Activated T-helper 1 cell treated with anti-CD3 and anti-CD28 coated beads, Interleukin-12 subunit alpha, Interleukin-12 subunit beta, Interleukin-2, Interleukin-4 antibody, amounts not matched to agents 30 ng/mL and 10 ng/mL and 1 ng/mL, durations not matched to agents 14 hours and 24 hours and 36 hours (primary cell): ENCODE data around the gene SQOR. TPM values are rescaled to one million over a fixed set of nuclear protein-coding genes. Genes with fewer than 3 reads are reported as not detected.

Source experiments
- DNase-seq: peaks from one replicate; pipeline ENCODE4 v3.0.0; 2021; ENCODE audit warnings: low spot score
- H3K27ac Mint-ChIP-seq: one replicate; pipeline ENCODE4 v1.8.0; 2021; ENCODE audit warnings: mild to moderate bottlenecking, mixed read lengths
- H3K27me3 Mint-ChIP-seq: one replicate; pipeline ENCODE4 v1.8.0; 2022; ENCODE audit warnings: mild to moderate bottlenecking, moderate library complexity, mixed read lengths; ENCODE audit not compliant: insufficient read depth
- H3K36me3 Mint-ChIP-seq: one replicate; pipeline ENCODE4 v1.8.0; 2021; ENCODE audit warnings: low read depth, mixed read lengths
- H3K4me1 Mint-ChIP-seq: one replicate; pipeline ENCODE4 v1.8.0; 2021; ENCODE audit warnings: low read depth, mixed read lengths
- H3K4me3 Mint-ChIP-seq: one replicate; pipeline ENCODE4 v1.8.0; 2021; ENCODE audit warnings: mild to moderate bottlenecking, moderate library complexity, mixed read lengths
- H3K9me3 Mint-ChIP-seq: one replicate; pipeline ENCODE4 v1.8.0; 2021; ENCODE audit warnings: mixed read lengths
- intact Hi-C: fragments of 100-400 bp; cut with micrococcal nuclease; formaldehyde crosslinking; loops from one replicate; pipeline ENCODE4 v1.15.1; 2024
- total RNA-seq: library from RNA; stranded (reverse); gene quantifications from 2 replicates; pipeline ENCODE4 v1.2.3, GENCODE V29; 2022

Gene SQOR
- total RNA-seq, 1 donor from 2014 or later, result 96.0 TPM

DNA sequence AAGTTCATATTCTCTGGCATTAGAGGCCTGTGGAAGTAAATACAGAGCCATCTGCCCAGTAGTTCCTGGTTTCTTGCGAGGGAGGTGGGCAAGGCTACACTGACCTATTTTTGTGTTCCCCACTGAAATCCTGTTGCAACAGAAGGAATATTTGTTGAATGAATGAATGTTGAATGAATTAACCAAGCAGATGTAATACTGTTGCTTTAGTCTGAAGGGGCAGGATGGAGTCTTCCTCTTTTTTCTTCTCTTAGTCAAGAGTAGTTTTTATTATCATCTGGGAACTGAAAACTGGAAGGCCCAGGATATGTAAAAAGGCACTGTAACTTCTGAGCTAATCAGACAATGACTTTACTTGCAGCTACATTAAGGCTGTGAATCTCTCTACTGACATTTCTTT is 30.5 kb upstream of the SQOR start:
- intact Hi-C loops, result no loop called here
- Mint-ChIP-seq H3K27ac (no peak overlapping the region), H3K36me3 (peaks cover 13% of the 10 kb centered on the region), H3K27me3 (no peaks in the 10 kb centered on the region), H3K9me3 (no peaks in the 10 kb centered on the region), H3K4me1 (peaks cover 6% of the 10 kb centered on the region), H3K4me3 (no peak overlapping the region)
- DNase-seq, result no peak

DNA sequence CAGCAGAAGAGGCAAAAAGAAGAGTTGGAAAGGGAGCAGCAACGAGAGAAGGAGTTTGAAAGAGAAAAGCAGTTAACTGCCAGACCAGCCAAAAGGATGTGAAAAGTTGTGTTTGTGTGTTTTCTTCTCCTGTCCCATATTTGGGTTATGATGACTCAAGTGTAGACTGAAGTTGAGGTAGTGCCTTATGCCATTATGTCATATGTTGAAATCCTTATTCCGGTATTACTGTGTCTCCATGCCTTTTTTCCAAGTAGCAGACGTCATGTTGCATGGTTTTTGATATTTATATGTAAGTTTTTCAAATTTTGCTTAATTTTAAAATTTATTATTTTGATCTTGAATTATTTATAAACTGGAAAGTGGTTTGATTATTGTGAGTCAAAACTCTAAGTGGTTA is 28.4 kb upstream of the SQOR start:
- peaks cover 6% of the 10 kb centered on the region for H3K4me1 Mint-ChIP-seq
- no peaks in the 10 kb centered on the region for H3K9me3 Mint-ChIP-seq
- no peak overlapping the region for H3K27ac Mint-ChIP-seq
- no peaks in the 10 kb centered on the region for H3K27me3 Mint-ChIP-seq
- H3K4me3 Mint-ChIP-seq, result no peak overlapping the region
- DNase-seq, result no peak
- intact Hi-C loops, result no loop called here
- H3K36me3 Mint-ChIP-seq, result peaks cover 15% of the 10 kb centered on the region

DNA sequence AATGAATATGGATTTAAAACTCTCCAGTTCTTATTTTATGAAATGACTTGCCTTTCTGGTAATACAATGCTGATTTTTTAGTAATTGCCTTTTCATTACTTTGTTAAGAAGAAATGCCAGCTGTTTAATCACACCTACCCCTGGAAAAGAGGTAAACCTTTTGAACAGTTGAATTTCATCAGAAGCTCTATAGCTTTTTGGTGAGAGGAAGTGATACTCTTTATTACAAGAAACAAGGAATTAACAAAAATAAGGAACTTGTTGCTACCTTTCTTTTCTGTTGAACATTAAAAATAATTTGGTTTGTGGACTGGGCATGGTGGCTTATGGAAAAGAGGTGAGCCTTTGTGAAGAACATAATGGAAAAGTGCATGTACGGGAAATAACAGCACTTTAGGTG is 28.0 kb upstream of the SQOR start:
- Mint-ChIP-seq H3K9me3 (no peaks in the 10 kb centered on the region), H3K36me3 (peaks cover 12% of the 10 kb centered on the region), H3K27me3 (no peaks in the 10 kb centered on the region), H3K27ac (no peak overlapping the region), H3K4me3 (no peak overlapping the region), H3K4me1 (peaks cover 6% of the 10 kb centered on the region)
- intact Hi-C loops, result no loop called here
- no peak for DNase-seq

DNA sequence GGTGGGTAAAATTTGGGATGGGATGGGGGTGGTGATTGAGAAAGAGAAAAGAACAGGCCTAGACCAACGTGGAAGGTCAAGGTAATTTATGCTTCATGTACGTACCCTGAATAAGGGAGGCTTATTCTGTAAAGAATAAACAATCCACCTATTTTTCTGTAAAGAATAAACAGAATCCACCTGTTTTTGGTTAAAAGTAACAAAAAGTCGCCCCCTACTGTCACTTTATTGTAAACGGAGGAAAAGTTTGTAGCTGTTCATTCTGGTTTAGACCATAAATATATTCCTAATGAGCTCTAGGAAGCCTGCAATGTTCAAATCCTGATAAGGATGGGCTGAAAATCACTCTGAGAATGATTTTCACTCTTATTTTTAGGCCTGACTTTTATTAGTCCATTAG is 23.5 kb upstream of the SQOR start:
- no peak for DNase-seq
- intact Hi-C loops, result no loop called here
- Mint-ChIP-seq H3K4me3 (no peak overlapping the region), H3K9me3 (no peaks in the 10 kb centered on the region), H3K27me3 (no peaks in the 10 kb centered on the region), H3K4me1 (peaks cover 10% of the 10 kb centered on the region), H3K36me3 (peaks cover 5% of the 10 kb centered on the region), H3K27ac (no peak overlapping the region)

DNA sequence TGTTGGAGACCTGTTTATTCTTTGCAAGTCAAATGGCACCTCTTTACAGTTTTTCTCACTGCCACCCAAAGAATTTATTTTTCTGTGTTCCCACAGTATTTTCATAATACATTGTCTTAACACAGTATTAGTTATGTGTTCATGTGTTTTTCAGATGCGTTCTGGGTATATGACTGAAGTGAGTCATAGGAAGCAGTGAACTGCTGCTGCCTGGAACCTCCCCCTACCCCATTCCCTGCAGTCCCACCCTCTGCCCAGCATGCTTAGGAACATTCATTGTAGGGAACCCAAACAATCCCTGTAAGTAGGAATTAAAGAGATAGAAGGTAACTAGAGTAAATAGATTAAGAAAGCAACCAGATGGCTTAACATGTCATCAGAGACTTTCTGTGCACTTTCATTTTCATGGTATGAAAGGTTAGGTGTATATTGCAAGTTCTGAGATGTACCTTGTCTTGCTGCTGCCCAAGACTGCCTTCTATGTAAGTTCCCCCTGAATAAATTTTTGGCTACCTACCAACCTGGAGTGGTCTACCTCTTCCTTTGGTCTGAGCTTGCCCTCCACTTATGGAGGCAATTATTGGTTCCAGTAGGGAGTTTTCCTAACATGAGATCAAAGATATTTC is 21.9 kb upstream of the SQOR start:
- Mint-ChIP-seq H3K9me3 (no peaks in the 10 kb centered on the region), H3K27ac (peak overlapping the region; percentile 65), H3K4me3 (no peak overlapping the region), H3K4me1 (peaks cover 9% of the 10 kb centered on the region), H3K27me3 (no peaks in the 10 kb centered on the region), H3K36me3 (peaks cover 2% of the 10 kb centered on the region)
- intact Hi-C loops, result loop anchor here (2.0 kb wide), 1 partner anchor 26 kb away; the partner anchor contains the start of gene BLOC1S6
- DNase-seq, result no peak

DNA sequence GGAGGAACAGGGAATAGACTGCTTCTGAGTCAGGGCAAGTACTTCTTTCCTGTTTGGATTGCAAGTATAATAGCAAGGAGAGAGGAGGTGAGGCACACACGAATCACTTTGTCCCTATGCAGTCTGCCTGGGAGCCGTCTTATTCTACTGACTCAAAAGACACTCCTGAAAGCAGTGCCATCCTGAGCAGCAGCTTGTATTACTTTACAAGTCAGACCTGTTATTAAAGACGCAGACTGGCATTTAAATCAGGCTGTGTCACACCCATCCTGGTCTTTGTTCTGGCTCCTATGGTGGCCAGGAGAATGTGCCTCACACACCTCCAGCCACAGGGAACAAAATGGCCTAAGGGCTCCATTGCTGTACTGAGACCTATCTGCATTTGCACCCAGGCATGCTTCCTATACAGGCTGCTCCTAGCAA is 17.9 kb upstream of the SQOR start:
- intact Hi-C loops, result no loop called here
- Mint-ChIP-seq H3K9me3 (no peaks in the 10 kb centered on the region), H3K27me3 (no peaks in the 10 kb centered on the region), H3K4me1 (peaks cover 9% of the 10 kb centered on the region), H3K36me3 (no peaks in the 10 kb centered on the region), H3K27ac (no peak overlapping the region), H3K4me3 (no peak overlapping the region)
- DNase-seq, result no peak

DNA sequence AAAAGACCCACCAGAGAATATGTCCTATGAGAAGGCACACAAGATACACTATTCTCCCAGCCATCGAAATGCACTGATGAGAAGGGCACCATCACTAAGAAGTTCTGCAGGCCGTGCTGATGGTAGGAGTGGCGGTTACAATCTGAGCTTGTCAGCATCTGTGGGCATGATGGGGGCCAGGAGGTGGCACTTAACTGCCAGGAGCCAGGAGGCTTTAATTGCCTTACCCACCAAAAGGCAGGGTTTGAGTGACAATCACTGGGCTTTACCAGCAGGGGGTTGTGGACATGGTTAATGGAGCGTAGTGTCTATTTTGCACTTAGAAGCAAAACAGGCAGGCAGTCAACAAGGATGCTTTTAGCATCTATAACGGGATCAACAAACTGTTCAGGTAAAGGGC is 16.0 kb upstream of the SQOR start:
- H3K27ac Mint-ChIP-seq, result no peak overlapping the region
- H3K4me1 Mint-ChIP-seq, result no peaks in the 10 kb centered on the region
- H3K9me3 Mint-ChIP-seq, result no peaks in the 10 kb centered on the region
- no peaks in the 10 kb centered on the region for H3K36me3 Mint-ChIP-seq
- H3K27me3 Mint-ChIP-seq, result peaks cover 2% of the 10 kb centered on the region
- DNase-seq, result no peak
- intact Hi-C loops, result no loop called here
- H3K4me3 Mint-ChIP-seq, result no peak overlapping the region

DNA sequence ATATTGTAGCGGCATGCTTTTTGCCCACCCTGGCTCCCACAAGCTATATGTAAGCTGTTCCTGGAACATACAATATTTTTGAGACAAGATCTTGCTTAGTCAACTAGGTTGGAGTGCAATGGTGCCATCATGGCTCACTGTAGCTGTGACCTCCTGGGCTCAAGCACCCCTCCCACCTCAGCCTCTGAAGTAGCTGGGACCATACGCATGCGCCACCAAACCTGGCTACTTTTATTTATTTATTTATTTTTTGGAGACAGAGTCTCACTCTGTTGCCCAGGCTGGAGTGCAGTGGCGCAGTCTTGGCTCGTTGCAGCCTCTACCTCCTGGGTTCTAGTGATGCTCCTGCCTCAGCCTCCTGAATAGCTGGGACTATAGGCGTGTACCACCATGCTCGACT is 6.7 kb upstream of the SQOR start:
- Mint-ChIP-seq H3K4me3 (no peak overlapping the region), H3K9me3 (peaks cover 22% of the 10 kb centered on the region), H3K36me3 (peaks cover 6% of the 10 kb centered on the region)

DNA sequence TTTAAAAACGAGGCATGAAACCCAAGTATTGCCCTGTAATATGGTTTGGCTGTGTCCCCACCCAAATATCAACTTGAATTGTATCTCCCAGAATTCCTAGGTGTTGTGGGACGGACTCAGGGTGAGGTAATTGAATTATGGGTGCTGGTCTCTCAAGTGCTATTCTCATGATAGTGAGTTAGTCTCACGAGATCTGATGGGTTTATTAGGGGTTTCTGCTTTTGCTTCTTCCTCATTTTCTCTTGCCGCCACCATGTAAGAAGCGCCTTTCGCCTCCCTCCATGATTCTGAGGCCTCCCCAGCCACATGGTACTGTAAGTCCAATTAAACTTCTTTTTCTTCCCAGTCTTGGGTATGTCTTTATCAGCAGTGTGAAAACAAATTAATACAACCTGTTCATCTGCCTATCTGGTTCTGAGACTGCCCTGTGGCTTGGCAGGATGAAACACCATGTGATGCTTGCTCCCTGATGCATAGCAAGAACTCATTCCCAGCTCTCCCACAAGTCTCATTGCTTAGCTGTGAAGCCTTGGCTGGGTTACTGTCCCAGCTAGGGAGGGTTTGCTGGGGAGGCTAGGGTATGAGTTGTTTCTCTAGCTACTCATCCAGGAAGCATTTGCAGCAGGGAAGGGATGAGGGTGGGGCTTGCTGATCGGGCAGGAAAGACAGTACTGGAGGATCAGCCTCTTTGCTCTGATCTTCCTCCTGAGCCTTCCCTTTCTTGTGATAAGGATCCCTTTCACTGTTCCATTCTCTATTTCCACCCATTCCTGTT is 3.7 kb upstream of the SQOR start:
- H3K36me3 Mint-ChIP-seq, result peaks cover 11% of the 10 kb centered on the region
- intact Hi-C loops, result no loop called here
- peaks cover 23% of the 10 kb centered on the region for H3K27me3 Mint-ChIP-seq

More for the DNA sequence above, 6.7 kb upstream of the SQOR start:
- H3K27me3 Mint-ChIP-seq, result peaks cover 26% of the 10 kb centered on the region
- DNase-seq, result no peak
- intact Hi-C loops, result no loop called here
- peaks cover 13% of the 10 kb centered on the region for H3K4me1 Mint-ChIP-seq
- H3K27ac Mint-ChIP-seq, result no peak overlapping the region

DNA sequence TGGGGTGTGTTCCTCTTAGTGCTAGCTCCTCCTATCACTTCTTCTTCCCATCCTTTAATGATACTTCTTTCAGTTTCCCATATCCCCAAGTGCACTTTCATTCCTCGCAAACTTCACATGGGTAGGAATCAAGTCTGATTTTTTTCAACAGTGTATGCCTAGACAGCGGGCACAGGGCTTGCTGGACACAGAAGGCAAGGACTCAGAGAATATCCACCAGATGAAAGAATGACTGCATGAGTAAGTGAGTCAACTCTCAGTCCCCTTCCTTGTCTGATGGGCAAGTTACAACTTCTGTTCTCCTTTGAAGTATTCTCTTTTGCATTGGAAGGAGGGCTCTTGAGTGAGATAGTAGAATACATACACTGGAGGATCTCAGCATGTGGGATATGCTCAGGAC is 3.1 kb upstream of the SQOR start:
- H3K36me3 Mint-ChIP-seq, result peaks cover 9% of the 10 kb centered on the region
- H3K4me1 Mint-ChIP-seq, result peaks cover 22% of the 10 kb centered on the region
- intact Hi-C loops, result no loop called here
- no peak for DNase-seq
- peaks cover 20% of the 10 kb centered on the region for H3K27me3 Mint-ChIP-seq
- H3K4me3 Mint-ChIP-seq, result no peak overlapping the region
- H3K9me3 Mint-ChIP-seq, result peaks cover 10% of the 10 kb centered on the region
- no peak overlapping the region for H3K27ac Mint-ChIP-seq

More for the DNA sequence above, 3.7 kb upstream of the SQOR start:
- no peak for DNase-seq
- peaks cover 21% of the 10 kb centered on the region for H3K4me1 Mint-ChIP-seq
- peaks cover 17% of the 10 kb centered on the region for H3K9me3 Mint-ChIP-seq
- no peak overlapping the region for H3K27ac Mint-ChIP-seq
- no peak overlapping the region for H3K4me3 Mint-ChIP-seq

DNA sequence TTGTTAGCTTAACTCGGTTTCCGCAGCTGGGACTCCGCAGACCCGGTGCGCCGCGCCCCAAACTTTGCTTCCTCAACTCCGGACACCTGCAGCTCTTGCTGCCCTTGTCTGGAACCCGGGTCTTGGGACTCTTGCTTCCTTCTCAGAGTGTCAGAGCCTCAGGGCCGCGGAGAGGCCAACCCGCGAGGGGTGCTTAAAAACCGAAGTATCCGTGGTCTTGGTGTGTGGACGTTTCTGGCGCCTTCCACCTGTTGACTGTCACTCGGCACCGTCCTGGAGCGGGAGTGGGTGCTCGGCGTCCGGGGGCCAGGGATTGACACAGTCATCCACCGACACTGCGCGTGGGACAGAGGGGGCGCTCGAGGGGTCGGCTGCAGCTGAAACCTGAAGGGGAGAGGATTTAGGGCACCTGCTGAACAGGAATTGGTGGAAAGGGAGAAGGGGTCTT is 386 bp downstream of the SQOR start:
- intact Hi-C loops, result loop anchor here (2.0 kb wide), 1 partner anchor 20 kb away; no protein-coding TSS in a partner anchor
- Mint-ChIP-seq H3K36me3 (peaks cover 34% of the 10 kb centered on the region), H3K4me3 (peak overlapping the region; percentile 99), H3K9me3 (no peaks in the 10 kb centered on the region), H3K27ac (peak overlapping the region; percentile 94), H3K4me1 (peaks cover 56% of the 10 kb centered on the region), H3K27me3 (peaks cover 12% of the 10 kb centered on the region)
- peak; percentile 55 for DNase-seq

DNA sequence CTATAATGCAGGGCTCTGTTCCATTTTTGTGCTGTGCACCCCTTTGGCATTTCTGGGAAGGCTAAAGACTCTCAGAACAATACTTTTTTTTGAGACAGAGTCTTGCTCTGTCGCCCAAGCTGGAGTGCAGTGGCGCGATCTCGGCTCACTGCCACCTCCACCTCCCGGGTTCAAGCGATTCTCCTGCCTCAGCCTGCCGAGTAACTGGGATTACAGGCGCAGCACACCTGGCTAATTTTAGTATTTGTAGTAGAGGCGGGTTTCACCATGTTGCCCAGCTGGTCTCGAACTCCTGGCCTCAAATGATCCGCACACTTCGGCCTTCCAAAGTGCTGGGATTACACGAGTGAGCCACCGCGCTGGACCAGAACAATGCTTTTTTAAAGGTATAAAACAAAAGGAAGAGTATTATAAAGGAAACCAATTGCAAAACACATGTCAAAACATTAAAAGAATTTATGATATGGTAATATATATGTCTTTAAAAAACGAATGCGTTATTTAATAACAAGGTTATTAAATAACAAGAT is 999 bp downstream of the SQOR start:
- Mint-ChIP-seq H3K27me3 (peaks cover 11% of the 10 kb centered on the region), H3K27ac (peak overlapping the region; percentile 94), H3K36me3 (peaks cover 40% of the 10 kb centered on the region), H3K4me3 (peak overlapping the region; percentile 99), H3K4me1 (peaks cover 61% of the 10 kb centered on the region), H3K9me3 (no peaks in the 10 kb centered on the region)
- DNase-seq, result no peak
- intact Hi-C loops, result loop anchor here (2.0 kb wide), 2 partner anchors 21 to 435 kb away; no protein-coding TSS in a partner anchor

DNA sequence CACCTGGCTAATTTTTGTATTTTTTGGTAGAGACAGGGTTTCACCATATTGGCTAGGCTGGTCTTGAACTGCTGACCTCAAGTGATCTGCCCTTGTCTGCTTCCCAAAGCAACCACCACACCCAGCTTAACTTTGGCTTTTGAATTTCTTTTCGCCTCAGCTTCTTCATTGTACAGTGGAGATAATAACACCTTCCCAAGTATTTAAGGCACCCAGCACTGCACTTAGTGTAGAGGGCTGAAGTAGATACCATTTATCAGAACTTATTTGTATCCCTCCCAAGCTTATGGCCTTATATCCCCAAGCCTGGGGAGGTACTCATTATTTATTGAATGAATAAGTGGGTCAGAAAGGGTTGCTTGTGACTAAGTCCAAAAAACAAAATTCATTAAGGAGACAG is 2.3 kb downstream of the SQOR start:
- intact Hi-C loops, result loop anchor here (1.0 to 2.0 kb wide), 5 partner anchors 50 to 436 kb away; partner anchors contain the start of gene BLOC1S6
- Mint-ChIP-seq H3K27ac (peak overlapping the region; percentile 81), H3K9me3 (no peaks in the 10 kb centered on the region), H3K4me1 (peaks cover 62% of the 10 kb centered on the region), H3K36me3 (peaks cover 49% of the 10 kb centered on the region), H3K27me3 (peaks cover 4% of the 10 kb centered on the region), H3K4me3 (peak overlapping the region; percentile 81)
- no peak for DNase-seq
